Measurements from ENCODE around the gene PLEKHG5. TPM values are rescaled to one million over a fixed set of nuclear protein-coding genes. Genes with fewer than 3 reads are reported as not detected.
A peak's percentile ranks its signal among the peaks of the same experiment; 100 is the strongest.
"Not testable (repeated sequence)": the region's sequence is repeated elsewhere in the genome, so short reads cannot be mapped to it uniquely, and the experiment has no call there.

The PLEKHG5 gene
- total RNA-seq, 4 donors from 2014 or later: 1.2 to 2.3 (median 1.6) TPM

- in situ Hi-C loops (cut with MboI; ENCODE audit: low sequenced_read_pairs in 4 of 4): no loop called here
- TF ChIP-seq CTCF (IDR thresholded peaks at IDR 0.05 in 4 of 5, conservative IDR thresholded peaks at IDR 0.05 in 1 of 5) (no peak), POLR2A (IDR thresholded peaks at IDR 0.05) (no peak)
- no peak for ATAC-seq
Measured at GRCh38 chr1:6454856-6455751, 36.4 kb downstream of the PLEKHG5 start.

GRCh38 chr1:6453895-6454855 is 37.3 kb downstream of the PLEKHG5 start:
- H3K4me3 ChIP-seq; in situ Hi-C loops (cut with MboI; ENCODE audit: low sequenced_read_pairs in 4 of 4); H3K4me1 ChIP-seq; DNase-seq; H3K27ac ChIP-seq; H3K36me3 ChIP-seq; H3K9me3 ChIP-seq; intact Hi-C loops (cut with DNase I; ENCODE audit: low total_unique reads): not testable (repeated sequence)
- ATAC-seq: peak in 1 of 2 donors; percentile 14
- peaks cover 71 to 78% (median 76%) of the 10 kb centered on the region in 3 donors for H3K27me3 ChIP-seq

More at GRCh38 chr1:6454856-6455751, 36.4 kb downstream of the PLEKHG5 start:
- Histone ChIP-seq H3K36me3 (no peaks in the 10 kb centered on the region), H3K27ac (no peak overlapping the region), H3K4me3 (no peak overlapping the region), H3K4me1 (peaks cover 0 to 2% of the 10 kb centered on the region in 2 donors), H3K9me3 (no peaks in the 10 kb centered on the region), H3K27me3 (peaks cover 70 to 75% (median 73%) of the 10 kb centered on the region in 3 donors)
- intact Hi-C loops (cut with DNase I; ENCODE audit: low total_unique reads): no loop called here
- no peak for DNase-seq

GRCh38 chr1:6450943-6451373 is 40.5 kb downstream of the PLEKHG5 start:
- no peak overlapping the region for H3K4me3 ChIP-seq
- TF ChIP-seq CTCF (IDR thresholded peaks at IDR 0.05 in 4 of 5, conservative IDR thresholded peaks at IDR 0.05 in 1 of 5): no peak
- TF ChIP-seq POLR2A (IDR thresholded peaks at IDR 0.05): no peak

GRCh38 chr1:6450486-6450885 is 41.0 kb downstream of the PLEKHG5 start:
- ATAC-seq; H3K27ac ChIP-seq; H3K4me1 ChIP-seq; H3K9me3 ChIP-seq; H3K4me3 ChIP-seq; H3K36me3 ChIP-seq; in situ Hi-C loops (cut with MboI; ENCODE audit: low sequenced_read_pairs in 4 of 4); intact Hi-C loops (cut with DNase I; ENCODE audit: low total_unique reads); DNase-seq: not testable (repeated sequence)
- peaks cover 78 to 84% (median 82%) of the 10 kb centered on the region in 3 donors for H3K27me3 ChIP-seq

More at GRCh38 chr1:6450943-6451373, 40.5 kb downstream of the PLEKHG5 start:
- H3K27ac ChIP-seq: no peak overlapping the region
- in situ Hi-C loops (cut with MboI; ENCODE audit: low sequenced_read_pairs in 4 of 4) (no loop called here), intact Hi-C loops (cut with DNase I; ENCODE audit: low total_unique reads) (no loop called here)
- peaks cover 2 to 5% of the 10 kb centered on the region in 2 donors for H3K4me1 ChIP-seq
- H3K36me3 ChIP-seq: no peaks in the 10 kb centered on the region
- no peaks in the 10 kb centered on the region for H3K9me3 ChIP-seq
- DNase-seq (no peak), ATAC-seq (no peak)
- H3K27me3 ChIP-seq: peaks cover 82 to 85% (median 84%) of the 10 kb centered on the region in 3 donors

- in situ Hi-C loops (cut with MboI; ENCODE audit: low sequenced_read_pairs in 4 of 4): no loop called here
- ATAC-seq: no peak
- H3K4me1 ChIP-seq: peaks cover 2 to 5% of the 10 kb centered on the region in 2 donors
Measured at GRCh38 chr1:6450005-6450450, 41.4 kb downstream of the PLEKHG5 start.

More at GRCh38 chr1:6450005-6450450, 41.4 kb downstream of the PLEKHG5 start:
- no peak overlapping the region for H3K27ac ChIP-seq
- no peaks in the 10 kb centered on the region for H3K9me3 ChIP-seq
- intact Hi-C loops (cut with DNase I; ENCODE audit: low total_unique reads): no loop called here
- no peaks in the 10 kb centered on the region for H3K36me3 ChIP-seq
- peaks cover 76 to 86% (median 78%) of the 10 kb centered on the region in 3 donors for H3K27me3 ChIP-seq
- no peak overlapping the region for H3K4me3 ChIP-seq
- TF ChIP-seq CTCF (IDR thresholded peaks at IDR 0.05 in 4 of 5, conservative IDR thresholded peaks at IDR 0.05 in 1 of 5) (no peak), POLR2A (IDR thresholded peaks at IDR 0.05) (no peak)
- DNase-seq: no peak
